Sciatic nerve (tissue), 2 donors: ENCODE data around the gene FOXN3. TPM values are rescaled to one million over a fixed set of nuclear protein-coding genes. Genes with fewer than 3 reads are reported as not detected.

Experiments
- ATAC-seq: fragments of 200-7000 bp; cut with Tn5 transposase; one replicate; pipeline ENCODE4 v1.9.1; 2020; ENCODE audit warnings: mild to moderate bottlenecking, moderate library complexity
- DNase-seq: peaks from one replicate; pipeline ENCODE4 v3.0.0-alpha.2; 2020; ENCODE audit warnings: low spot score
- intact Hi-C: fragments of 100-400 bp; cut with DNase I; formaldehyde crosslinking; loops from one replicate; pipeline ENCODE4 v1.14.2; 2022
- total RNA-seq: library from RNA; stranded (reverse); fragmentation: NEBNext Ultra II Directional; extraction: Animal tissue kit (Norgen Biotek cat#: 25700); gene quantifications from one replicate; pipeline ENCODE4 v1.2.1, GENCODE V29; 2021
- donor health status: DM: no; HTN: no; CAD: no.
- donor health status: DM: no; HTN: no; CAD: no.

FOXN3 gene
- total RNA-seq, 1 donor from 2014 or later, result 80.9 TPM

DNA sequence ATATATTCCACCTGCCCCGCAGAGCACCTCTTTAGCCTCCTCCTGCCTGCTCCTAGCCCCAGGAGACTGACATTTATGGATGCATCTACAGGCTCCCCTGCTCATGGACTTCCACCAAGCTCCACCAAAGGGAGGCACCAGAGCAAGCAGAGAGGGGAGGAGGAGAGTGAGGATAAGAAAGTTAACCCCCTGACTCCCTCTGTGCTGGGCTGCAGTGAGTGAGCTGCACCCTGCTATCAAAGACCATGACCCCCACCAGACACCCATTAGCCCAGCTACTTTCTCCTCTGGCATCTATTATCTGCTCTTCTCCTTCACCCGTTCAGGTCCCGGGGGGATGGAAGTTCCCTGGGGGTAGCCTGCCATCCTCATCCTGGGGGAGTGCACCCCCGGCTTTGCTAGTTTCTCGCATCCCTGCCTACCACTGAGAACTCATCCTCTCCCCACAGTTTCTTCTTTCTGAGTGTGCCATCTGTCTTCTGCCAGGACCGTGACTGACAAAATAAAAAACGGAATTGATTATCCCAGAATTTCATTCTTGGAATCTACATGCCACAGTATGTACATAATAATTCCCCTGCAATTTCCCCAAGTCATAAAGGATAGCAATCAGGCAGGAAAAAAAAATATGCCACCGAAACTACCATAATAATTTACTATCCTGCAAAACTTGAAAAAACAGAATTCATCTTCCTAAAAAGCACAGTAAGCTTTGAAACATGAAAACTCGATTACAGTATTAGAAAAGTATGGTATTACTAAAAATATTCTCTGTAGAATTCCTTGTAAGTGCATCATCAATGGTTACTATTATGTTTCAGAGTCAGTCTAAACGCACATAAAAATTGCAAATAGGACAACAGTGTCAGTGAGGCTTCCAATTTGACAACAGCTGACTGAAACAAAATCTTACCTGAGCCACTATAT lies 45.2 kb downstream of the FOXN3 start:
- intact Hi-C loops, result no loop called here
- no peak for ATAC-seq
- DNase-seq, result no peak

- intact Hi-C loops, result no loop called here
- DNase-seq, result no peak
- ATAC-seq, result no peak
These were observed 46.3 kb downstream of the FOXN3 start for GRCh38 chr14:89370781-89371180.

- ATAC-seq (no peak), DNase-seq (no peak)
These were observed 46.7 kb downstream of the FOXN3 start for GRCh38 chr14:89370381-89370780.

GRCh38 chr14:89369656-89370055 lies 47.4 kb downstream of the FOXN3 start:
- DNase-seq, result no peak
- intact Hi-C loops, result no loop called here
- no peak for ATAC-seq

More at GRCh38 chr14:89370381-89370780, 46.7 kb downstream of the FOXN3 start:
- intact Hi-C loops, result no loop called here

DNA sequence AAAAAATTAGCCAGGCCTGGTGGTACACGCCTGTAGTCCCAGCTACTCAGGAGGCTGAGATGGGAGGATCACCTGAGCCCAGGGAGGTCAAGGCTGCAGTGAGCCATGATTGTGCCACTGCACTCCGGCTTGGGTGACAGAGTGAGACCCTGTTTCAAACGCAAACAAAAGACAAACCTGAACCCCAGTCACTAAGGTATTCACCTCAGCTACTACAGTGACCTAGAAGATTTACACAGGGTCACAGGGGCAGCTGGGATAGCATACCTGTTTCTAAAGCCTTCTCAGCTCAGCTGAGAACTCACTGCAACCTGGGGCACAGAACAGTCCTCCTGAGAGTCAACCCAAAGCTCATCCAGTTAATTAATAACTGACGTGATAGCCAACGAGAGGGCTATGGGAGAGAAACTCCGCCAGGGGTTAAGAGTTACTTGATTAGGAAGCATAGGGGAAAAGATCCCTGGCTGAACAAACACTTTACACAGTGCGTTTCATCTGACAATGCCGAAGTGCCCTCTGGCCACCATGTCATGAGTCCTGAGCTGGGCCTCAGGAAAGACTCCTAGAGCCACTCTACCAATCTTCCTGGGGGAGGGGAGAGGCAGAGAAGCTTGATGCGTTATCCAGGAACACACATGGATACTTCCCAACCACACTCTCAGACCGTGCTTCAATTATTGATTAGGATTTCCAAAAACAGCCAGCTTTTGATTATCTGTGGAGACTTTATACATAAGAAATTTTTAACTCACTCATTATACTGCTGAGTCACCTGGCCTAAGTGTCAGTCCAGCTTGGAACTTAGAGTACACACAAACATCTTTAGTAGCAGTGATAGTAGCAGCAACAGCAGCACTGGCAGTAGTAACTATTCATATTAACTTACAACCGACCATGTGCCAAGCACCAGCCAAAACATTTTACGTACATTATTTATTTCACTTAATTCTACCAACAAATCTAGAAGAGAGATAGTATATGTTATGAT lies 48.2 kb downstream of the FOXN3 start:
- ATAC-seq (no peak), DNase-seq (no peak)
- intact Hi-C loops, result no loop called here

DNA sequence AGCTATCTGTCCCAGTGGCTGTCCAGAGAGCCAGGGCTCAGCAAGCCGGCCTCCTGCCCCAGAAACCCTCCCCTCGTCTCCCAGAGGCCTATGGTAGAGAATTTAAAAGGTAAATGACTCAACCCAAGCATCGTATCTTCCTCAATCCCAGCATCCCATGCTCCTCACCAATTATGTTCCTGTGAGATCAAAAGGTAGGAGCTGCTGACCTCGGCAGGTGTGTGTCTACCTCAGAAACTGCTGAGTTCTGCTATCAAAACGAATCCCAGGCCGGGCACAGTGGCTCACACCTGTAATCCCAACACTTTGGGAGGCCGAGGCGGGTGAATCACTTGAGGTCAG lies 49.3 kb downstream of the FOXN3 start:
- no peak for DNase-seq
- peak; percentile 30 for ATAC-seq
- intact Hi-C loops, result no loop called here

DNA sequence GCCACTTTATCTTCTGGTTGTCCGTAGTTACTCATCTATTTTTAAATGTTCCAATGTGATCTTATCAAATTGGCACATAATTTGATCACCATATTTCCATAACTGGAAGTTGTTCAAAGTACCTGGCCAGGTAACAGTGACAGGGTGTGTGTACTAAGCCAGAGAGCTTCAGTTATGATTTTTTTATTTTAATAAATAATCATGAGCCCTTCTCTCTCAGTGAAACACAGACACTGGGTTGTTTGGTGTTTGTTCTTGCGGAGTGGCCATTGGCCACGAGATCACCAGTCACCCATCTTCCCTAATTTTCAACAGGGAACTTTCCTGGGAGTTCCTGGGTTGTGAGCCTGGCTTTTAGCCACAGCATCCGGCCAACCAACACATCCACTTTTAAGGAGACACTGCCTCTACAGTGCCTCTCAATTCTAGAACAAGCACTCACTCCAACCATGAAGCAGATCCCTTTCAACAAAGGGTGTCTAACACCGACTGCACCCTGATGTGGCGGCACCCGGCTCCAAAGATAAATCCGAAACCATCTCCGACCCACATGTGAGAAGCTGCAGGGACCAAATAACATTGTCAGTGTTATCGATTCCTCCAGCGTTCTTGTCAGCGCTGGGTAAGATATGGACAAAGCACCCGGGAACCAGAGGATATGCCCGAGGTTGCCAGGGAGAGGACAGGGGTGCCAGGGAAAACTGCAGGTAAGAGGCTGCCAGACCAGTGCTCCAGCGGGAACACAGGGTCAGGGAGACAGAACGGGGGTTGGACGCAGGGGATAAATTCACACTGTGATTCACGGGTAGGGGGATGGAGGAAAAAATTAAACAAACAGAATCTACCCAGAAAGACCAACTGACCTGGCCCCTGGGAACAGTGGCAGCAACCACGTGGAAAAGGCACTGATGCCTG lies 49.9 kb downstream of the FOXN3 start:
- ATAC-seq (peak; percentile 57), DNase-seq (no peak)
- intact Hi-C loops, result no loop called here

GRCh38 chr14:89365061-89365801 lies 51.8 kb downstream of the FOXN3 start:
- intact Hi-C loops, result no loop called here
- ATAC-seq (peak; percentile 67), DNase-seq (no peak)

DNA sequence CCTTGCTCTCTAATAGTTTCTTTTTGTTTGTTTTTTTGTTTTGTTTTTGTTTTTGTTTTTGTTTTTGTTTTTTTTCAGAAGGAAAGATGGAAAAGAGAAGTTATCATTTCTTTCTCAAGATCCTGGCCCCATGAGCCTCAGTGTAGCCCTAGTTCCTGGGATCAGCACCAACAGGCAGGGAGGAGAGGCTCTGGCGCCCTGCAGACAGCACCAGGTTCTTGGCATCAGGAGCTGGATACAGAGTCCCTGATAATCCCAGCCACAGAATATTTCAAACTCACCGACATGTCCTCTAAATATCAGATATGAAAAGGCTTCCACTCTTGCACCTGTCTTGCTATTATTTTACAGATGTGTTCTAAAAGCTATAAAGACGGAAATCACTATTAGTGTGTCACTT lies 52.7 kb downstream of the FOXN3 start:
- DNase-seq, result no peak
- intact Hi-C loops, result no loop called here

DNA sequence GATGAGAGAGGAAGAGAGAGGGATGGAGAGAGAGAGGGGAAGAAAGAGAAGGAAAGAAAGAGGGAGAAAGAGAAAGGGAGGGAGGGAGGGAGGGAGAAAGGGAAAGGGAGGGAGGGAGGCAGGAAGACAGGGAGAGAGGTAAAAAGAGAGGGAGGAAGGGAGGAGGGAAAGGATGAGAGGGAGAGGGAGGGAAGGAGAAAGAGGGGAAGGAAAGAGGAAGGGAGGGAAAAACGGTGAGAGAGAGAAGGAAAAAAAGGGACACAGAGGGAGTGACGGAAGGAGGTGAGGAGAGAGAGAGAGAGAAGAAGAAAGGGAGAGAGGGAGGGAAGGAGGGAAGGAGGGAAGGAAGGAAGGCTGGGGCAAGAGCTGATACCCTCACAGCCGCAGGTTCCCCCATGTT lies 56.8 kb downstream of the FOXN3 start:
- no peak for ATAC-seq
- intact Hi-C loops, result no loop called here
- no peak for DNase-seq

More for the DNA sequence above, 52.7 kb downstream of the FOXN3 start:
- ATAC-seq, result no peak

GRCh38 chr14:89359477-89360222 lies 57.4 kb downstream of the FOXN3 start:
- ATAC-seq, result peak; percentile 67
- no peak for DNase-seq
- intact Hi-C loops, result no loop called here

GRCh38 chr14:89357655-89358297 lies 59.3 kb downstream of the FOXN3 start:
- intact Hi-C loops, result no loop called here
- no peak for ATAC-seq

GRCh38 chr14:89356927-89357326 lies 60.1 kb downstream of the FOXN3 start:
- no peak for DNase-seq
- no peak for ATAC-seq
- intact Hi-C loops, result no loop called here

More at GRCh38 chr14:89357655-89358297, 59.3 kb downstream of the FOXN3 start:
- no peak for DNase-seq

DNA sequence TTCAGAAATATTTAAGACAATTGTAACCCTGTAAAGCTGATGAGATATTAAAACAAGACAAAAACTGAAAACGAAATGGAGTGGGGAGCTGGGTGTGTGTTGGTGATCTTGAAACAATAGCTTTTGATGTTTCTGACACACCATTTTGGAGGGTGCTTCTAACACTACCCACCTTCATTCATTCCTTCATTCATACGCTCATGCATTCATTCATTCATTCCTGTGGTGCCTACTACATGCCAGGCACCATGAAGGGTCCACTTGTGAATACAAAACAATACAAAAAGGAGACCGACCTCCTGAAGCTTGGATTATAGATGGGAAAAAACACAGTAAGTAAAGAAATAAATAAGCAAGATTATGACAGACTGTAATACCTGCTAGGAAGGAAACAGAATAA lies 60.5 kb downstream of the FOXN3 start:
- DNase-seq (no peak), ATAC-seq (no peak)
- intact Hi-C loops, result no loop called here

- no peak for DNase-seq
These were observed 63.3 kb downstream of the FOXN3 start for GRCh38 chr14:89353766-89354113.

GRCh38 chr14:89352976-89353765 lies 63.9 kb downstream of the FOXN3 start:
- ATAC-seq (no peak), DNase-seq (no peak)
- intact Hi-C loops, result no loop called here

More at GRCh38 chr14:89353766-89354113, 63.3 kb downstream of the FOXN3 start:
- intact Hi-C loops, result no loop called here
- ATAC-seq, result no peak
